GM18505 (cell line): ENCODE results near the gene URM1.

Source experiments
- ATAC-seq: cut with Tn5 transposase; IDR thresholded peaks from one replicate; pipeline ENCODE4 v1.9.1; 2021; ENCODE audit not compliant: unreplicated experiment
- POLR2A ChIP-seq: IDR thresholded peaks from 4 replicates; pipeline ENCODE4 v1.6.1; 2011; ENCODE audit warnings: borderline replicate concordance; ENCODE audit not compliant: insufficient read depth, insufficient read length; ENCODE audit errors: extremely low read depth

The URM1 gene

GRCh38 chr9:128434340-128434739 is 63.2 kb downstream of the URM1 start:
- no peak for TF ChIP-seq POLR2A
- ATAC-seq = no peak

DNA sequence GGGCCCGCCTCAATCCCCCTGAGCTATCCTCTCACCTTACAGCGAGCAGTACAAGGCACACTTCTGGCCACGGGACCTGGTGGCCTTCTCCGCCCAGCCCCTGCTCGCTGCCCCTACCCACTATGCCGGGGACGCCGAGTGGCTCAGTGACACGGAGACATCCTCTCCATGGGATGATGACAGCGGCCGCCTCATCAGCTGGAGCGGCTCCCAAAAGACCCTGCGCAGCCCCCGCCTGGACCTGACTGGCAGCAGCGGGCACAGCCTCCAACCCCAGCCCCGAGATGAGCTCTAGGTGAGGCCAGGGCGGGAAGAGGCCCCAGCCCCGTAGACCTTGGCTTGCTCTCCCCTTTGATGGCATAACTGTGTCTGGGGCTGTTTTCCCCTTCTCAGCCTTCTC is 64.4 kb downstream of the URM1 start:
- no peak for ATAC-seq
- no peak for TF ChIP-seq POLR2A

- no peak for ATAC-seq
- TF ChIP-seq POLR2A = no peak
These were observed 67.4 kb downstream of the URM1 start for GRCh38 chr9:128438343-128439109.

- ATAC-seq = no peak
These were observed 68.1 kb downstream of the URM1 start for GRCh38 chr9:128439273-128439672.

More at GRCh38 chr9:128439273-128439672, 68.1 kb downstream of the URM1 start:
- TF ChIP-seq POLR2A = no peak
